HG03095 (cell line): Measurements from ENCODE around the gene GCLC.
"Not testable (repeated sequence)": the region's sequence is repeated elsewhere in the genome, so short reads cannot be mapped to it uniquely, and the experiment has no call there.

Source experiments
- ATAC-seq: cut with Tn5 transposase; IDR thresholded peaks from one replicate; pipeline ENCODE4 v1.9.1; 2021; ENCODE audit warnings: moderate library complexity; ENCODE audit not compliant: unreplicated experiment

Gene GCLC

DNA sequence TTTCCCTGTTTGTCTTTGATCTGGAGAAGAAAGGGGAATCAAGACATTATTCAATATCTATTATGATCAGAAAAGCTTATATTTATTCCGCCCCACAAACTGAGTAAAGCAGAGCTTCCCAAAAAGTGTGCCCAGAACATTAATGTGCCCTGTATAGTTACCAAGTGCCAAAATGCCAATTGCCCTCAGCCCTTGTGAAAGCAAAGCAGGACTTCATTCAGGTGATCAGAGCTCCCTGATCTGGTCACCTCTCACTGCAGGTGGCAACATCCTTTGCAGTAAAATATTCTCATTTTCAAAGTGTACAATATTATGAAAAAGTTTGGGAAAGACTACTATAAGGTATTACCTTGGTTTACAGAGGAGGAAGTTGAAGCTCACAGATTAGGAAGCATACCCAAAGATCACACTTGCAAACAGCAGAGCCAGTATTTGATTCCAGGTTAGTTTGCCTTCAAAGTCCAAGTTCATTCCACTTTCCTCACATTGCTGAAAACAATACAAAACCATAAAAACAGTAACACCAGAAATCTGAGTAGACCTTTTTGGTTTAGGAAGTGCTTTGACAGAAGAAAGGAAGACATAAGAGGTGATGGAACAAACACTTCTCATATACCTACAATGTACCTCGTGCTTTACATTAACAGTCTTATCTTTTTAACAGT lies 19.6 kb upstream of the GCLC start:
- no peak for ATAC-seq

DNA sequence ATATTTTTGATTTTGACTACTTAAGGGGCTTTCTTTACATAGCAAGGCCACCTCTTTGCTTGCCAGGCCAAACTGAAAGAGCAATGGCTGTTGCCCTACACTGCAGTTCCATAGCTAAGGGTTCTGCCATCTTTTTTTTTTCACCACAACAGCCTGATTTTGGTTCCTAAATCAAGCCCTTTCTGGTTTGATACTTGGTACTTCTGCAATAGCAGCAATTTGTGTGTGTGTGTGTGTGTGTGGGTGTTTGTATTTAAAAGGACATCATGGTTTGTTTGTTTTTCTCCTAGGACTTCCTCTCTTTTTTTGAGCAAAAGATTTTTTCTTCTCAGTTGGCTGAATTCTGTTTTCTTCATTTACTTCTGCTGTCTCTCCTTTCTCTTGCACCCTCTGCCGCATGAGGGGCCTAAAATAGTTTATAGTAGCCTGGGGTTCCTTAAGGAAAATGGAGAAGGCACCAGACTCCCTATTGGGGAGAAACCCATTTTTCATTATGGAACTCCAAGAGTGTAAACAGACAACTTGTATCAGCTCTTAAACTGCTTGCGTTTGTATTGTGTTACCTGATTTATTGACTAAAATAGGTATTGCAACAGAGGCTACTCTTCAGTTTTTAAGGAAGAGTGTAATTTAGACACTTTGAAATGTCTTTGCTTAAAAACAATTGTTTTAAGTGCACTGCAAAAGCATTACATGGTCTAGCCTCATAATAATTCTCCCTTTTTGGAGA lies 12.2 kb upstream of the GCLC start:
- no peak for ATAC-seq

DNA sequence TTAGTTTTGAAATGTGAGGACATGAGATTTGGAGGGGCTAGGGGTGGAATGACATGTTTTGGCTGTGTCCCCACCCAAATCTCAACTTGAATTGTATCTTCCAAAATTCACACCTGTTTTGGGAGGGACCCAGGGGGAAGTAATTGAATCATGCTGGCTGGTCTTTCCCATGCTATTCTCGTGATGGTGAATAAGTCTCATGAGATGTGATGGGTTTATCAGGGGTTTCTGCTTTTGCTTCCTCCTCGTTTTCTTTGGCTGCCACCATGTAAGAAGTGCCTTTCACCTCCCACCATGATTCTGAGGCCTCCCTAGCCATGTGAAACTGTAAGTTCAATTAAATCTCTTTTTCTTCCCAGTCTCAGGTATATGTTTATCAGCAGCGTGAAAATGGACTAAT lies 8.7 kb upstream of the GCLC start:
- ATAC-seq, result not testable (repeated sequence)

GRCh38 chr6:53551681-53552080 lies 6.8 kb upstream of the GCLC start:
- not testable (repeated sequence) for ATAC-seq

DNA sequence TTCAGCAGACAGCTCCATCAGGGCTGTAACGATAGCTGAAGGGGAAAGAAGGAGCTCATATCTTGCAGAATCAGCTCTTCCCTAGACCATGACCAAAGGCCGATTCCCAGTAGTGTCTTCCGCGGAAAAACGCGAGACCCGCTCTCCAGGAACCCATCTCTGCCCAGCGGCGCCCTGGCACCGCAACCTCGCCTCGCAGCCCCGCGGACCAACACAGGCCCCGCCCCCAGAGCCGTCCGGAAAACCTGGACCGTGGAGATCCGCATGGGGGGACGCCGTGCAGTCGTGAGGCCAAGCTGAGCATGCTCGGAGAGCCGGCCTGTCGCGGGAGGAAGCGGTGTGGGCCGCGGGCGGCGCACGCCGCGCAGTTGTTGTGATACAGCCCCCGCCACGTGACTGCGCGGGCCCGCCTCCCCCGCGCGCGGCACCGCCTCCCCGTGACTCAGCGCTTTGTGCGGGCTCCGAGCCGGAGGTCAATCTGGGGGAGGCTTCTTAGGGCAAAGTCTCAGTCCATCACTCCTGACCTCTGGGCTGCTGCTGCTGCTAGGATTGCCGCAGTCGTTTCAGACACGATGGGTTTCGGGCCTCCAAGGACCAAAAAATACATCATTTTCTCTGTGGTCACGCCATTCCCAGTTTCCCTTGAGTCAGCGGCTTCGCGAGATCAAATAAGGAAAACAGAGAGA lies 3.1 kb upstream of the GCLC start:
- peak; percentile 70 for ATAC-seq

DNA sequence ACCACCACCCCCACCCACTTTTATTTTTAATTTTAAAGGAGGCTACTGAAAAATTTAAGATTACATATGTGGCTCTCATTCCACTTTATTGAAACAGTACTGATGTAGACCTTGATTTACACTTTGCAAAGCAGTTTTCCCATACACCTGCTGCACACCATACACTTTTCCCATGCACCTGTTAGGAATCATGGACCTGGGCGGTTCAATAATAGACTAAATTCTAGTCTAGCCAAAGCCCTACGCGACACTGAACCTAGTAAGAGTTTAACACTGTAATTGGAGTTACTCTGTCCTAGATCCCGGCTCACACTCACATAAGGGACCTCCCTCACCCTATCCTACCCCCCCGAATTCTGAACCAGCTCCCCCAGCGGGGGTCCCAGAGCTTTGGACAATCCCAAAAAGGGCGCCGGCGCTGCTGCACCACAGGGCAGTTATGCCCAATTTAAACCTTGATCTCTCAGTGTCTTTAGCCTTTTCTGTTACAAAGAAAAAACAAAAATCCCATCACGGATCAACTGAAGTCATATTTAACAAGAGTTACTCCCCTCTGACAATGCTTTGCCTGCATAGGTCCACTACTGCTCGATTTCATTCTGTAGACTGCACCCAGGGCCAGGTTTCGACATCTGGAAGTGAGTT lies 2.4 kb upstream of the GCLC start:
- peak; percentile 11 for ATAC-seq

DNA sequence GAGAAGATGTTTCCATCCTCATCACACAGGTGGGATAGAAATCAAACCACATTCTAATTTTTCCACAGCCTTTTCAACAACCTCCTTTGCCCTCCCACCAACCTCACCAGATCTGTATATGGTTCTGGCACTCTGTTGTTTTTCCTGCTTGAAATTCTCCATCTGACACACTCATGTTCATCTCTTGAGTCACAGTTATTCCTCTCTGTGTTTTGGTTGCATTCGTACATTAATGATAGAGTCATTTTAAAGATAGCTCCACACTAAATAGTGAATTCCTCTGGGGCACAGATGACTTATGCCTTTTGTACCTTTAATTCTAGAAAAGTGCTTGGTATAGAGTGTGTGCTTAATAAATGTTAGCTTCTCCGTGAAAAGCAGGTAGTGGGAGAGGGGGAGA lies 1.4 kb upstream of the GCLC start:
- ATAC-seq, result no peak

DNA sequence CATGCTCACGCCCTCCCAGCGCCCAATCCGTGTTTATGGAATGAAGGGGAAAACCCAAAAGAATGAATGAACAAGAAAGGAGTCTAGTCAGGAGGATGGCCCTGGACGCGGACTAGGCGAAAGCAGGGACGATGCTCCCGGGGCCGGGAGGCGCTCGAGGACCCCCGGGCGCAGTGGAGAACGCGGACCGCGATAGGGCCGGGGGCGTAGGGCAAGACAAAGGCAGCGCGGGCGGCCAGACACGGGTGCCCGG lies 758 bp downstream of the GCLC start:
- ATAC-seq, result no peak

DNA sequence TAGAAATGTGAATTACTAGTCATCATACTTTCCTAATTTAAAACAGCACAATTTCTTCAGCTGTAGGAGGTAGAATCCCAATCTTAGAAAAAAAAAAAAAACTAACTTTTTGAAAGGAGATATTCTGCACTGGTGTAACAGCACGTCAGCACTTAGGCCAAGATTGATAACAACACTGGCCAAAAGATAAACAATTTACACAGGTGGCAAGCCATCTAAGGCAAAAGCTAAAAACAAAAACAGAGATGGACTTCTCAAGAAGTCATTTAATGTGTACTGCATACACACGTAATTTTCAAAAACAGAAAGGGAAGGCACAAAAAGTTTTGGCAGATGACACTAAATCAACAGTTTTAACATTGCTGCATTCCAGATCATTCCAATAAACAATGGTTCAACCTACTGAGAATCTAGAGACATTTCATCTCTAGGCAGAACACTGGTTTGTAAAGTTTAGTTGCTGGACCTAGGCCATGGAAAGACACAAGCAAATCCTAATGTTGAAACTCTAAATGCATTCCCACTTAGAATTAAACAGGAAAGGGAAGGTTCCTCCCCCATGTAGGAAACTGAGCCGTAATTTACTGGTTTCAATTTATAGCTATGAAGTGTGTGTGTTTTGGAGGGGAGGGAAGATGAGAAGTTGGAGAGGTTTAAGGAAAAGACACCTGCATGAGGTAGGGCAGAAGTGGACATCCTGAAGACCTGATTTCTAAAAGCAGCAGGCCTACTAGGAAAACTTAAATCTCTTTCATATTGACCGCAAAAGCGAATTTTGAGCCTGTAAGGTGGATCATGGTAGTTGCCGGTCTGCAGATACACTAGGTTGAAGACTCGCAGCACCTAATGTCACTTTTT lies 1.3 kb downstream of the GCLC start:
- no peak for ATAC-seq

GRCh38 chr6:53541900-53542299 lies 3.0 kb downstream of the GCLC start:
- ATAC-seq, result no peak

- no peak for ATAC-seq
Observed at GRCh38 chr6:53540129-53540692, 4.7 kb downstream of the GCLC start.

DNA sequence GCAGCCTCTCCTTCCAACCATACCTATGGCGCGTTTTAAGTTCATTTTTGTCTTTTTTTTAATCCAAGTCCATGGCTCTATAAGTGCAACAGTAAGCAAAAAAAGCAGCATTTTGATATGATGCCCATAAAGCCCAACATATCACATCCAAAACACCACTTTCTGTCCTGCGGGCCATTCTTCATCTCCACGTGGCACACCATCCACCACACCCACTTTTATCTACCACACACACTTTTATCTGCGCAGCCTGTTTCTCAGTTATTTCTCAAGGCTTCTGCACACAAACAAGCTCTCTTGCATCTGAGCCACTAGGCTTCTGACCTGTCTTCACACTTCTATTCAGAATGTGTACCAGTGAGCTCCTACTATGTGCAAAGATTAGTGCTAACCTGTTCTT lies 5.3 kb downstream of the GCLC start:
- no peak for ATAC-seq

- ATAC-seq, result no peak
Observed at GRCh38 chr6:53536561-53536960, 8.3 kb downstream of the GCLC start.

GRCh38 chr6:53532942-53533341 lies 12.0 kb downstream of the GCLC start:
- ATAC-seq, result no peak

DNA sequence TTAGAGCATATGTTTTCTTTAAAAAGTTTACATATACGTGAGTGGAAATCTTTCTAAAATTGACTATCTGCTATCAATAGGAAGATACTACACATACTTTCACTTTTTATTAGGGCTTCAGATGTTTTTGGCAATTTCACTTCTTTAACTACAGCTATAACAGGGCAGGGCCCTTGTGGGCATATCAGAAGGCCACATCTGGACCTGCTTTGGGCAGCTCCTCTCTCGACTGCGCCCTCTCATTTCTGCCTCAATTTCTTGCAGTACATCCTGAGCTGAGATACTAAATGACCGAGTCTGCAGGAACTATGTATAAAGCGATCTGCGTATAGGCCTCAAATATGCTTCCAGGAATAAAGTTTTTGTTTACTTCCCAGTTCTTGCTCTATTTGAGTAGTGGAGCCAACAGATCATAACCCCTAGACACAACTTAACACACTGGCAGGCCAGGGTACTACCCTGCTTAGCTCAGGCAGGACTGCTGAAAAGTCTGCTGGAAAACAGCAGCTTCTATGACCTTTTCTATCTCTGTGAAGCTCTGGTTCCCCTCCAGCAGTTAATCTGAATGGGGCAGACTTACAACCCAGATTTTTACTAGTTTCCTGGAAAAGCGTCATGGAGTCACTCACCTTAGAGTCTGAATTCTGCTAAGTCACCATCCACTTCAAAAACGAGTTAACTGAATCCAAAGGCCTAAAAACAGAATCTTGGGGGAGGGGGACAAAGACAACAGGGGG lies 12.7 kb downstream of the GCLC start:
- no peak for ATAC-seq

GRCh38 chr6:53530780-53531386 lies 14.0 kb downstream of the GCLC start:
- no peak for ATAC-seq

GRCh38 chr6:53530346-53530745 lies 14.6 kb downstream of the GCLC start:
- no peak for ATAC-seq

- ATAC-seq, result no peak
Observed at GRCh38 chr6:53529324-53530036, 15.4 kb downstream of the GCLC start.

GRCh38 chr6:53528107-53528506 lies 16.8 kb downstream of the GCLC start:
- ATAC-seq, result no peak
